Measurements from ENCODE around the gene SUN5.

- TF ChIP-seq CTCF (conservative IDR thresholded peaks at IDR 0.05 in 1 of 2, IDR thresholded peaks at IDR 0.05 in 1 of 2; ENCODE audit: extremely low read depth in 1 of 2, insufficient read depth in 1 of 2, low read depth in 1 of 2, low read length in 2 of 2), result no peak
- TF ChIP-seq EZH2 (IDR thresholded peaks at IDR 0.05; ENCODE audit: borderline replicate concordance, low read length), result no peak
These were observed 14.1 kb upstream of the SUN5 start for GRCh38 chr20:33018169-33018931.
